ENCODE data around the gene DGKQ.

DGKQ gene

DNA sequence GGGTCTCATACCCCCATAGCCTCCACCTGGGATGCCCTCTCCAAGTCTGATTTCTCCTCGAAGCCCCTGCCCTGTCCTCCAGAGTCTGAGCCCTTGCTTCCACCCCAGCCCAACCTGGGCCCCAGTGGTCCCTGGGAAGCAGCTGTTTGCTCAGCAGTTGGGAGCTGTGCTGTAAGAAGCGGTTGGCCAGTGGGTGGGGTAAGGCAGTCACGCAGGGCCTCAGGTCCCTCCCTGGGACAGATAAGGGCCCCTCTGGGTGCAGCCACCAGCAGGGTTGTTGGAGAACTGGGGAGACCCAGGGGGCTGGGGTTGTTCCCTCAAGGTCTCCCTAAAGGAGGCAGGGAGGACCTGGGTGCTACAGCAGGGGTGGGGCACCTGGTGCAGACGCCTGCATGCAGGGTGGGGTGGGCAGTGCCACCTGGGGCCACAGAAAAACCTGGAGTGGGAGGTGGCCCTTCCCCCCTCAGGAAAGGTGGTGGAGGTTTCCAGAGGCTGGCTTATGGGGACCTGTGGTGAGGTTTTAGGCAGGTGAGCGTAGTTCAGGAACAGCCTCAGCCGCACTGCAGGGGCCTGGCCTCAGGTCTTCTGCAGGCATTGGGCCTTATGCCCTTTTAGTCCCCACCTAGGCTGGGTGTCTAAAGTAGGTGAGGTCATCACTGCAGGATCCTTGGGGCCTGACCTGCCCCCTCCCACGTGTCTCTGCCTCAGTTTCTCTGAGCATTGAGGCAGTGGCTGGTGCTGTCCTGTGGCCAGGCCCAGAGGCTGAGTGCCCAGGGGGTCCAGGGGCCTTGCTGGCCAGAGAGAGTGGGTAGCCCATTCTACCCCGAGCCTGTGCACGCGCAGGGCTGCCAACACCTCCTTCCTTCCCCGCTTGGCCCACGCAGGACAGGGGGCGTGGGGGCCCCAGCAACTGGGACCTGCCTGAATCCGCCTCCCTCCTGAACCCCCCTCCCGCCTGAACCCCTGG, 22.9 kb upstream of the DGKQ start:
- DNase-seq: no peak
- no peak overlapping the region for H3K23ac ChIP-seq (ENCODE audit: low read length)
- no peak overlapping the region for H2AK5ac ChIP-seq (ENCODE audit: low read length)
- no peak overlapping the region for H3K4me3 ChIP-seq (ENCODE audit: low read depth, low read length)
- no peaks in the 10 kb centered on the region for H3K79me2 ChIP-seq (ENCODE audit: control insufficient read depth, insufficient read depth, low read length, poor library complexity)
- peaks cover 32% of the 10 kb centered on the region for H3K27me3 ChIP-seq (ENCODE audit: insufficient read depth, low read length)
- H3K36me3 ChIP-seq (ENCODE audit: control insufficient read depth in 1 of 2, insufficient read depth in 2 of 2, low read length in 2 of 2): no peaks in the 10 kb centered on the region
- no peak overlapping the region for H3K27ac ChIP-seq (ENCODE audit: low read depth, low read length)
- no peak overlapping the region for H2BK5ac ChIP-seq (ENCODE audit: low read depth, low read length, poor library complexity)
- no peak overlapping the region for H3K14ac ChIP-seq (ENCODE audit: low read length)
- no peak overlapping the region for H2BK120ac ChIP-seq (ENCODE audit: insufficient read depth, low read length, poor library complexity)
- H3K4ac ChIP-seq (ENCODE audit: low read depth, low read length): no peak overlapping the region
- no peak overlapping the region for H2AFZ ChIP-seq (ENCODE audit: insufficient read depth, low read length, poor library complexity)
- no peak overlapping the region for H4K91ac ChIP-seq (ENCODE audit: low read depth, low read length)
- no peaks in the 10 kb centered on the region for H3K79me1 ChIP-seq (ENCODE audit: low read length)
- H4K12ac ChIP-seq (ENCODE audit: low read depth, low read length): no peak overlapping the region
- H3K4me1 ChIP-seq (ENCODE audit: control insufficient read depth in 1 of 2, insufficient read depth in 2 of 2, low read length in 2 of 2): peaks cover 5 to 6% of the 10 kb centered on the region in 2 experiments
- no peak overlapping the region for H3K4me2 ChIP-seq (ENCODE audit: low read length)
- no peak overlapping the region for H2BK12ac ChIP-seq (ENCODE audit: low read length)
- WGBS (ENCODE audit: extremely low coverage, insufficient coverage, insufficient read length): no CpG with 5 or more reads among the region's 15 CpGs
- no peak overlapping the region for H4K8ac ChIP-seq (ENCODE audit: low read depth, low read length)
- no peak overlapping the region for H3K18ac ChIP-seq (ENCODE audit: low read length)
- H3K9ac ChIP-seq (ENCODE audit: low read length): no peak overlapping the region
- peaks cover 7% of the 10 kb centered on the region for H3K9me3 ChIP-seq (ENCODE audit: insufficient read depth, low read depth, low read length)

GRCh38 chr4:995311-996026, 22.1 kb upstream of the DGKQ start:
- no peak overlapping the region for H2AK5ac ChIP-seq (ENCODE audit: low read length)
- no peaks in the 10 kb centered on the region for H3K79me2 ChIP-seq (ENCODE audit: control insufficient read depth, insufficient read depth, low read length, poor library complexity)
- no peak overlapping the region for H3K4me3 ChIP-seq (ENCODE audit: low read depth, low read length)
- no peak overlapping the region for H2BK12ac ChIP-seq (ENCODE audit: low read length)
- H2BK5ac ChIP-seq (ENCODE audit: low read depth, low read length, poor library complexity): no peak overlapping the region
- H3K4me2 ChIP-seq (ENCODE audit: low read length): no peak overlapping the region
- no peaks in the 10 kb centered on the region for H3K36me3 ChIP-seq (ENCODE audit: control insufficient read depth in 1 of 2, insufficient read depth in 2 of 2, low read length in 2 of 2)
- H3K27ac ChIP-seq (ENCODE audit: low read depth, low read length): no peak overlapping the region
- peaks cover 28% of the 10 kb centered on the region for H3K27me3 ChIP-seq (ENCODE audit: insufficient read depth, low read length)
- H3K4ac ChIP-seq (ENCODE audit: low read depth, low read length): no peak overlapping the region
- no peak overlapping the region for H2AFZ ChIP-seq (ENCODE audit: insufficient read depth, low read length, poor library complexity)
- H2BK120ac ChIP-seq (ENCODE audit: insufficient read depth, low read length, poor library complexity): no peak overlapping the region
- no peak overlapping the region for H3K9ac ChIP-seq (ENCODE audit: low read length)
- no peak overlapping the region for H4K8ac ChIP-seq (ENCODE audit: low read depth, low read length)
- DNase-seq: no peak
- no peak overlapping the region for H3K14ac ChIP-seq (ENCODE audit: low read length)
- no peak overlapping the region for H4K91ac ChIP-seq (ENCODE audit: low read depth, low read length)
- no CpG with 5 or more reads among the region's 23 CpGs for WGBS (ENCODE audit: extremely low coverage, insufficient coverage, insufficient read length)
- peaks cover 5 to 6% of the 10 kb centered on the region in 2 experiments for H3K4me1 ChIP-seq (ENCODE audit: control insufficient read depth in 1 of 2, insufficient read depth in 2 of 2, low read length in 2 of 2)
- no peak overlapping the region for H4K12ac ChIP-seq (ENCODE audit: low read depth, low read length)
- H3K9me3 ChIP-seq (ENCODE audit: insufficient read depth, low read depth, low read length): peaks cover 7% of the 10 kb centered on the region
- no peaks in the 10 kb centered on the region for H3K79me1 ChIP-seq (ENCODE audit: low read length)
- no peak overlapping the region for H3K18ac ChIP-seq (ENCODE audit: low read length)
- no peak overlapping the region for H3K23ac ChIP-seq (ENCODE audit: low read length)

DNA sequence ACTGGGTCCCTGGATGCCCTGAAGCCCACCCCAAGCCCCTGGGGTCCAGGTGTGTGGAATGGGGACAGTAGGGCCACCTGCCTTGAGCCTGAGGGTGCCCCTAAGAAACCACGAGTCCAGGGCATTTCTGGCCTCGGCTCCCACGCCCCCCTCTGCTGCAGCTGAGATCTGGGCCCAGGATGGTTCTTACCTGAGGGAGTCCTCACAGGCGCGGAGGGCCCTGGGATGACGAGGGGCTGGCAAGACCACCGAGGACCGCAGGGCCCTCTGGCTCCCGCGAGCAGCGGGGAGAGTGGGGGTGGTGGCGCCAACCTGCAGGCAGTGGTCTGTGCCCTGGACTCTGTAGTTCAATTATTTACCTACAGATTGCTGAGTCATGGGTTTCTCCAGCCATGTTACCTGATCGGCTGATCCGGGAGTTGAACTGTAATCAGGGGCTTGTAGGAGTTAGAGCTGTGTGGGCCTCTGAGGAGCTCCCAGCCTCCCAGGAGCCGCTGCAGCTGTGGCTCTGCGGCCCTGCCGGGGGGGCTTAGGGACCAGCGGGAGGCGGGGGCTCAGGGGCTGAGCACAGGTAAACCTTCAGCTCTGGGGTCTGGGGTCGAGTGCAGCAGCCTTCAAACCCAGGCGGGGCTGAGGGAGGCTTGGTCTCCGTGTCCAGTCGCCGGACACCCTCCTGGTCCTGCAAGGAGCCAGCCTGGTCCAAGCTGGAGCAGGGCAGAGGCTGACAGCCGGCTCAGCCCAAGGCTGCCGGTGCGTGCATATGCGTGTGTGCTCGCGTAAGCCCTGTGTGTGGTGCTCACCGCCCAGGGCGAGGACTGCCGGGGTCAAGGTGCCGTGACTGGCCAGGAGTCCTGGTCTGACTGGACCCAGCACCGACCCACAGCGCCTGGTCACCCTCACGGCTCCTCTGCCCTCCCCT, 20.0 kb upstream of the DGKQ start, which contains the start of gene SLC26A1:
TSS of gene SLC26A1 (minus strand) at position 294 of the 919 bp plus-strand sequence. CDS start 1,701 bp downstream, outside the sequence.
- Histone ChIP-seq H2AFZ (ENCODE audit: insufficient read depth, low read length, poor library complexity) (no peak within 1 kb of the TSS), H3K9ac (ENCODE audit: low read length) (no peak within 1 kb of the TSS), H4K91ac (ENCODE audit: low read depth, low read length) (peak within 1 kb of the TSS; percentile 4), H3K14ac (ENCODE audit: low read length) (no peak within 1 kb of the TSS), H2AK5ac (ENCODE audit: low read length) (no peak within 1 kb of the TSS), H3K4me2 (ENCODE audit: low read length) (no peak within 1 kb of the TSS), H3K23ac (ENCODE audit: low read length) (no peak within 1 kb of the TSS), H4K12ac (ENCODE audit: low read depth, low read length) (no peak within 1 kb of the TSS), H2BK12ac (ENCODE audit: low read length) (no peak within 1 kb of the TSS), H3K36me3 (ENCODE audit: control insufficient read depth in 1 of 2, insufficient read depth in 2 of 2, low read length in 2 of 2) (no peaks in the 10 kb centered on the region), H3K4ac (ENCODE audit: low read depth, low read length) (no peak within 1 kb of the TSS), H3K27ac (ENCODE audit: low read depth, low read length) (no peak within 1 kb of the TSS), H4K8ac (ENCODE audit: low read depth, low read length) (no peak within 1 kb of the TSS), H3K27me3 (ENCODE audit: insufficient read depth, low read length) (peaks cover 18% of the 10 kb centered on the region), H3K18ac (ENCODE audit: low read length) (peak within 1 kb of the TSS; percentile 13), H3K79me1 (ENCODE audit: low read length) (no peaks in the 10 kb centered on the region), H2BK5ac (ENCODE audit: low read depth, low read length, poor library complexity) (no peak within 1 kb of the TSS), H2BK120ac (ENCODE audit: insufficient read depth, low read length, poor library complexity) (no peak within 1 kb of the TSS), H3K79me2 (ENCODE audit: control insufficient read depth, insufficient read depth, low read length, poor library complexity) (no peaks in the 10 kb centered on the region), H3K9me3 (ENCODE audit: insufficient read depth, low read depth, low read length) (peaks cover 3% of the 10 kb centered on the region), H3K4me3 (ENCODE audit: low read depth, low read length) (no peak within 1 kb of the TSS), H3K4me1 (ENCODE audit: control insufficient read depth in 1 of 2, insufficient read depth in 2 of 2, low read length in 2 of 2) (peaks cover 5 to 6% of the 10 kb centered on the region in 2 experiments)
- DNase-seq: peak; percentile 37 to 59
- no CpG with 5 or more reads among the region's 37 CpGs for WGBS (ENCODE audit: extremely low coverage, insufficient coverage, insufficient read length)

Data from trophoblast cell (in vitro differentiated cells and primary cell).